Activated B cell treated with CpG ODN at 0.5 μM for 24 hours (primary cell): ENCODE results near the gene CALCR. TPM values are rescaled to one million over a fixed set of nuclear protein-coding genes. Genes with fewer than 3 reads are reported as not detected.

Experiments
- ATAC-seq: fragments of 200-7000 bp; cut with Tn5 transposase; one replicate; pipeline ENCODE4 v1.10.0; 2021; ENCODE audit warnings: low read depth, mild to moderate bottlenecking, moderate library complexity
- CTCF ChIA-PET: fragments of 350-600 bp; sonication (Branson Sonifier 250); formaldehyde crosslinking; loops from one replicate; lab custom pipeline; 2021; ENCODE audit warnings: antibody characterized with exemption; lab: Charles Lee
- POLR2A ChIA-PET: fragments of 350-600 bp; sonication (Branson Sonifier 250); formaldehyde crosslinking; loops from one replicate; lab custom pipeline; 2021; ENCODE audit warnings: antibody characterized with exemption; lab: Charles Lee
- DNase-seq: peaks from one replicate; pipeline ENCODE4 v3.0.0; 2022
- H3K27ac Mint-ChIP-seq: one replicate; pipeline ENCODE4 v1.8.0; 2020; ENCODE audit warnings: mixed read lengths
- H3K27me3 Mint-ChIP-seq: one replicate; pipeline ENCODE4 v1.8.0; 2021; ENCODE audit warnings: mixed read lengths
- H3K36me3 Mint-ChIP-seq: one replicate; pipeline ENCODE4 v1.8.0; 2021; ENCODE audit warnings: low read depth, mixed read lengths
- H3K4me1 Mint-ChIP-seq: one replicate; pipeline ENCODE4 v1.8.0; 2021; ENCODE audit warnings: mixed read lengths
- H3K4me3 Mint-ChIP-seq: one replicate; pipeline ENCODE4 v1.8.0; 2020; ENCODE audit warnings: mild to moderate bottlenecking, mixed read lengths
- H3K9me3 Mint-ChIP-seq: one replicate; pipeline ENCODE4 v1.8.0; 2020; ENCODE audit warnings: mixed read lengths
- intact Hi-C: fragments of 100-400 bp; cut with micrococcal nuclease; formaldehyde crosslinking; loops from one replicate; pipeline ENCODE4 v1.15.1; 2024
- total RNA-seq: library from RNA; stranded (reverse); gene quantifications from 2 replicates; pipeline ENCODE4 v1.2.3, GENCODE V29; 2022
- TF ChIP-seq, protein P1 (sequence below): fragments of 200-600 bp; IDR thresholded peaks from one replicate; pipeline ENCODE4 v1.8.0; 2022; ENCODE audit warnings: antibody characterized with exemption, mild to moderate bottlenecking

The CALCR gene
- total RNA-seq, 1 donor from 2014 or later, result not detected

- intact Hi-C loops, result no loop called here
- ATAC-seq, result no peak
- H3K9me3 Mint-ChIP-seq, result no peaks in the 10 kb centered on the region
- TF ChIP-seq, protein P1, sequence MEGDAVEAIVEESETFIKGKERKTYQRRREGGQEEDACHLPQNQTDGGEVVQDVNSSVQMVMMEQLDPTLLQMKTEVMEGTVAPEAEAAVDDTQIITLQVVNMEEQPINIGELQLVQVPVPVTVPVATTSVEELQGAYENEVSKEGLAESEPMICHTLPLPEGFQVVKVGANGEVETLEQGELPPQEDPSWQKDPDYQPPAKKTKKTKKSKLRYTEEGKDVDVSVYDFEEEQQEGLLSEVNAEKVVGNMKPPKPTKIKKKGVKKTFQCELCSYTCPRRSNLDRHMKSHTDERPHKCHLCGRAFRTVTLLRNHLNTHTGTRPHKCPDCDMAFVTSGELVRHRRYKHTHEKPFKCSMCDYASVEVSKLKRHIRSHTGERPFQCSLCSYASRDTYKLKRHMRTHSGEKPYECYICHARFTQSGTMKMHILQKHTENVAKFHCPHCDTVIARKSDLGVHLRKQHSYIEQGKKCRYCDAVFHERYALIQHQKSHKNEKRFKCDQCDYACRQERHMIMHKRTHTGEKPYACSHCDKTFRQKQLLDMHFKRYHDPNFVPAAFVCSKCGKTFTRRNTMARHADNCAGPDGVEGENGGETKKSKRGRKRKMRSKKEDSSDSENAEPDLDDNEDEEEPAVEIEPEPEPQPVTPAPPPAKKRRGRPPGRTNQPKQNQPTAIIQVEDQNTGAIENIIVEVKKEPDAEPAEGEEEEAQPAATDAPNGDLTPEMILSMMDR, result no peak
- H3K27me3 Mint-ChIP-seq, result peaks cover 17% of the 10 kb centered on the region
- peaks cover 21% of the 10 kb centered on the region for H3K4me1 Mint-ChIP-seq
- H3K36me3 Mint-ChIP-seq, result no peaks in the 10 kb centered on the region
- DNase-seq, result no peak
- no peak overlapping the region for H3K27ac Mint-ChIP-seq
- ChIA-PET CTCF (no interaction called here), POLR2A (no interaction called here)
- no peak overlapping the region for H3K4me3 Mint-ChIP-seq
These were observed 192.2 kb downstream of the CALCR start for GRCh38 chr7:93382362-93382761.

- ChIA-PET POLR2A (no interaction called here), CTCF (no interaction called here)
- ATAC-seq (no peak), DNase-seq (no peak)
- H3K4me3 Mint-ChIP-seq, result peak overlapping the region; percentile 67
- H3K9me3 Mint-ChIP-seq, result no peaks in the 10 kb centered on the region
- intact Hi-C loops, result no loop called here
- TF ChIP-seq, protein P1, result no peak
- H3K4me1 Mint-ChIP-seq, result peaks cover 38% of the 10 kb centered on the region
- no peak overlapping the region for H3K27ac Mint-ChIP-seq
- peaks cover 5% of the 10 kb centered on the region for H3K27me3 Mint-ChIP-seq
- H3K36me3 Mint-ChIP-seq, result no peaks in the 10 kb centered on the region
These were observed 196.3 kb downstream of the CALCR start for GRCh38 chr7:93378131-93378760.

DNA sequence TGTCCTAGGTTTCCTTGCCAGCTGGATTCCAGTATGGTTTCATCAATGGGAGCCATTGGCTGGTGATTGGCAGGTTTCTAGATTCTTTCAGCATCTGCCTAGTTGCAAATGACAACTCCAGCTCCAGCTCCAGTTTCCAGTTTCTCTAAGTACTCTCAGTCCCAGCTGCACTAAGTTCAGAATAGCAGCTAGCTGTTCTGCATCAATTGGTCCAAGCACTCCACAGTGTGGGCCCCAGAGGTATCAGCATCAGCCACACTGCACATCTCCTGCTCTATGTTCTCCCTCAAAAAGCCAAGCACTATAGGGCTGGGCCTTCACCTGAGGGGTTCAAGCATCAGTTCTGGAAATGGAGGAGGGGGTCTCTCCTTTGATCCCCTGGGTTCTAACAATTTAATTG lies 198.9 kb downstream of the CALCR start:
- ChIA-PET POLR2A (no interaction called here), CTCF (no interaction called here)
- DNase-seq (no peak), ATAC-seq (no peak)
- TF ChIP-seq, protein P1, result no peak
- H3K27me3 Mint-ChIP-seq, result peaks cover 2% of the 10 kb centered on the region
- no peaks in the 10 kb centered on the region for H3K9me3 Mint-ChIP-seq
- no peak overlapping the region for H3K4me3 Mint-ChIP-seq
- H3K36me3 Mint-ChIP-seq, result no peaks in the 10 kb centered on the region
- H3K4me1 Mint-ChIP-seq, result peaks cover 38% of the 10 kb centered on the region
- H3K27ac Mint-ChIP-seq, result no peak overlapping the region
- intact Hi-C loops, result no loop called here
